ENCODE results near the gene EIF3D.

The EIF3D gene

GRCh38 chr22:36470994-36471331 lies 58.0 kb downstream of the EIF3D start:
- Histone ChIP-seq H3K9me3 (ENCODE audit: low read length) (no peaks in the 10 kb centered on the region), H3K27ac (ENCODE audit: low read depth, low read length, poor library complexity, severe bottlenecking) (no peak overlapping the region), H4K20me1 (ENCODE audit: insufficient read depth, low read length) (no peaks in the 10 kb centered on the region), H3K9me2 (ENCODE audit: low read depth, low read length) (no peaks in the 10 kb centered on the region), H3K79me2 (ENCODE audit: insufficient read depth, low read length) (no peaks in the 10 kb centered on the region), H3K4me1 (ENCODE audit: insufficient read depth, low read length, severe bottlenecking) (no peaks in the 10 kb centered on the region), H3K4me2 (ENCODE audit: low read length) (no peak overlapping the region), H3K4me3 (ENCODE audit: low read depth, low read length, poor library complexity, severe bottlenecking) (no peak overlapping the region), H3K9ac (ENCODE audit: low read length) (no peak overlapping the region), H3F3A (ENCODE audit: insufficient read depth, low read length) (no peaks in the 10 kb centered on the region), H3K36me3 (ENCODE audit: insufficient read depth, low read length) (peaks cover 81% of the 10 kb centered on the region), H3K27me3 (ENCODE audit: insufficient read depth, low read length) (no peaks in the 10 kb centered on the region), H2AFZ (ENCODE audit: low read length) (no peak overlapping the region)
- TF ChIP-seq EZH2 (IDR thresholded peaks at IDR 0.05; ENCODE audit: borderline replicate concordance, low read length), result no peak
- TF ChIP-seq CTCF (IDR thresholded peaks at IDR 0.05; ENCODE audit: low read length), result no peak

DNA sequence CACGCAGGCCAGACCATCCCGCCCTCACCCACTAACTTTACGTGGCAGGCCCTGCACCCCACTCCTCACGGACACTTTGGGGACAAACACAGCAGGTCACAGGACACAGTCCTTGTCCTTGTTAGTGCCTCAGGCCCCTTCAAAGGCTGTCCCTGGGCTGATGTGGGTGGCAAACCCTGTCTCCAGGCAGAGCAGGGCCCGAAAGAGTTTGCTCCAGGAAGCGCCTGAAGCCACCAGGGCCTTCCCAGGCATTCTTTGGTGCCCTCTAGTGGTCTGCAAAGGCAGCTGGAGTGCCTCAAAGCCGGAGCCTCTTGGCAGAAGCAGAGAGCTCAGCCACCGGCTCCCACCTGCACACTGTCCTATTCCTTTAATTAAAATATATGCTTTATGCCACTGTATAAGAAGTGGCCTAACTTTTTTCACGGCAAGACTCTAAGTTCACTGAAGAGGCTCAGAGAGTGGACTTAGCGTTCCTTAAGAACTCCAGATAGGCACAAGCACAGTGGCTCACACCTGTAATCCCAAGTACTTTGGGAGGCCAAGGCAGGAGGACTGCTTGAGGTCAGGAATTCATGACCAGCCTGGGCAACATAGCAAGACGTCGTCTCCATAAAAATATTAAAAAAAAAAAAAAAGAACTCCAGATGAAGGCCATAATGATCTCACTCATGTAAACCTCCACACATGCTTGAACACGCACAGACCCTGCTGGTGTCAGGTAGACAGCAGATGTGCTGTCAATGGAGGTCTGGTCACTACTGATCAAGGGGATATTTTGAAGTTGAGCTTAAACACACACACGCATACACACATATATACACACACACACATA lies 58.6 kb downstream of the EIF3D start:
- H3K9me3 ChIP-seq (ENCODE audit: low read length), result no peaks in the 10 kb centered on the region
- peaks cover 78% of the 10 kb centered on the region for H3K36me3 ChIP-seq (ENCODE audit: insufficient read depth, low read length)
- TF ChIP-seq CTCF (IDR thresholded peaks at IDR 0.05; ENCODE audit: low read length), result peak; percentile 98
- no peak for TF ChIP-seq EZH2 (IDR thresholded peaks at IDR 0.05; ENCODE audit: borderline replicate concordance, low read length)
- no peaks in the 10 kb centered on the region for H3F3A ChIP-seq (ENCODE audit: insufficient read depth, low read length)
- H3K27ac ChIP-seq (ENCODE audit: low read depth, low read length, poor library complexity, severe bottlenecking), result no peak overlapping the region
- H3K27me3 ChIP-seq (ENCODE audit: insufficient read depth, low read length), result no peaks in the 10 kb centered on the region
- H3K79me2 ChIP-seq (ENCODE audit: insufficient read depth, low read length), result no peaks in the 10 kb centered on the region
- no peaks in the 10 kb centered on the region for H3K4me1 ChIP-seq (ENCODE audit: insufficient read depth, low read length, severe bottlenecking)
- no peak overlapping the region for H3K9ac ChIP-seq (ENCODE audit: low read length)
- no peak overlapping the region for H3K4me3 ChIP-seq (ENCODE audit: low read depth, low read length, poor library complexity, severe bottlenecking)
- H2AFZ ChIP-seq (ENCODE audit: low read length), result no peak overlapping the region
- H3K4me2 ChIP-seq (ENCODE audit: low read length), result no peak overlapping the region
- H4K20me1 ChIP-seq (ENCODE audit: insufficient read depth, low read length), result no peaks in the 10 kb centered on the region
- H3K9me2 ChIP-seq (ENCODE audit: low read depth, low read length), result no peaks in the 10 kb centered on the region

DNA sequence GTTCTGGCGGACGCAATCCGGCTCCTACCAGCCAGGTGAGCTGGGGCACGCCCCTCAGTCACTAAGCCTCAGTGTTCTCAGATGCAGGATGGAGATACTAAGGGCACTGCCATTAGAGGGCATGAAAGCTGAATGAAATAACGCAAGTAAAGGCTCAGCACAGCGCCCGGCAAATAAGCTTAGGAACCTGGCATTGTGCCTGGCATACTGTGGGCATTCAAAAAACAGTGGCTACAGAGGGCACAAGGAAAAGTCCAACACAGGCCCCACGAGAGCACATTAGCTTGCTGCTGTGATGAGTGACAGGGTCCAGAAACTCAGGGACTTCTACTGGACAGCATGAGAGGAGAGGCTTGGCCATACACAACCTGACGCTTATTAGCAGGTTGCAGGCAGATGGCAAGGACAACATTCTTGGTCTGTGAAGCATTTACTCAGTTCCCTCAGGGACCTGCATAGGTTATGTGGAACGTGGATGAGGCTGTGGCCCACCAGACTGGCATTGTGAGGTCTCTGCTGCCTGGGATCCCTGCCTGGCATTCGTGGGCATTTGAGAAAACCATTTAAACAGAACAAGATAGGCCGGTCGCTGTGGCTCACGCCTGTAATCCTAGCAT lies 59.8 kb downstream of the EIF3D start:
- Histone ChIP-seq H3K4me2 (ENCODE audit: low read length) (no peak overlapping the region), H4K20me1 (ENCODE audit: insufficient read depth, low read length) (no peaks in the 10 kb centered on the region), H3F3A (ENCODE audit: insufficient read depth, low read length) (no peaks in the 10 kb centered on the region), H3K9me2 (ENCODE audit: low read depth, low read length) (no peaks in the 10 kb centered on the region), H3K4me1 (ENCODE audit: insufficient read depth, low read length, severe bottlenecking) (no peaks in the 10 kb centered on the region), H3K4me3 (ENCODE audit: low read depth, low read length, poor library complexity, severe bottlenecking) (no peak overlapping the region), H3K9ac (ENCODE audit: low read length) (no peak overlapping the region), H3K79me2 (ENCODE audit: insufficient read depth, low read length) (no peaks in the 10 kb centered on the region), H3K27me3 (ENCODE audit: insufficient read depth, low read length) (no peaks in the 10 kb centered on the region), H3K27ac (ENCODE audit: low read depth, low read length, poor library complexity, severe bottlenecking) (no peak overlapping the region), H3K9me3 (ENCODE audit: low read length) (no peaks in the 10 kb centered on the region), H3K36me3 (ENCODE audit: insufficient read depth, low read length) (peaks cover 66% of the 10 kb centered on the region), H2AFZ (ENCODE audit: low read length) (no peak overlapping the region)
- TF ChIP-seq EZH2 (IDR thresholded peaks at IDR 0.05; ENCODE audit: borderline replicate concordance, low read length) (no peak), CTCF (IDR thresholded peaks at IDR 0.05; ENCODE audit: low read length) (no peak)

Data from OCI-LY1 (cell line).